ENCODE measurements around the gene MME.

DNA sequence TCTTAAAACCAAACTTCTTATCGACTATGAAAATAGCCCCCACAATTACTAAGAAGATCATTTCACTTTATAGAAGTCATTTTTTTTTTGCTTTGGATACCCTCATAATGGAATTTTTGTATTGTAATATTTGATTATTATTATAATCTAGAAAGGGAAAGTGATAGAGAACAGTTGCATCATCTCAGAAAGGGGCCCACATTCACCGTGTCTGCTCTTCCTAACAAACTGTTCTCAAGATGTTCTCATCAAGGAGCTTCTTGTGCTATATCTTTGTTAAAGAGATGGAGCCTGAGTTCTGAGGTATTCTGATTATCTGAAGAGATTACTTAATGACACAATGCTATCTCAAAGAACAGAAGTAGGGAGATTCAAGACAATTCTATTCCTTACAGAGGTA is 49.3 kb downstream of the MME start:
- TF ChIP-seq CTCF (IDR thresholded peaks at IDR 0.05) (no peak), ZFX (IDR thresholded peaks at IDR 0.05; ENCODE audit: borderline replicate concordance) (no peak)

Measured in 22Rv1 (cell line).